IgD-negative memory B cell (primary cell): ENCODE data around the gene IQSEC1. TPM values are rescaled to one million over a fixed set of nuclear protein-coding genes. Genes with fewer than 3 reads are reported as not detected.

ENCODE experiments used
- H3K27ac Mint-ChIP-seq, 3 donors: one replicate each; pipeline ENCODE4 v1.8.0; 2020 to 2022; ENCODE audit warnings: mild to moderate bottlenecking in 3 of 3, mixed read lengths in 3 of 3, moderate library complexity in 1 of 3
- H3K27me3 Mint-ChIP-seq: one replicate; pipeline ENCODE4 v1.8.0; 2021; ENCODE audit warnings: mixed read lengths
- H3K36me3 Mint-ChIP-seq: one replicate; pipeline ENCODE4 v1.8.0; 2020; ENCODE audit warnings: mild to moderate bottlenecking, mixed read lengths
- H3K4me1 Mint-ChIP-seq, 3 donors: one replicate each; pipeline ENCODE4 v1.8.0; 2020 to 2022; ENCODE audit warnings: mixed read lengths in 3 of 3, mild to moderate bottlenecking in 1 of 3
- H3K4me3 Mint-ChIP-seq, 4 donors: one replicate each; pipeline ENCODE4 v1.8.0; 2020 to 2022; ENCODE audit warnings: mild to moderate bottlenecking in 4 of 4, mixed read lengths in 4 of 4, moderate library complexity in 3 of 4
- H3K9me3 Mint-ChIP-seq, 3 donors: one replicate each; pipeline ENCODE4 v1.8.0; 2020 to 2021; ENCODE audit warnings: mixed read lengths in 3 of 3, mild to moderate bottlenecking in 1 of 3
- polyA plus RNA-seq: library from polyadenylated mRNA; unstranded; fragments of 300-500 nt; fragmentation: Illumina TruSeq; gene quantifications from one replicate; pipeline ENCODE4 v1.2.3, GENCODE V29; 2021

IQSEC1 gene
- polyA plus RNA-seq, 1 donor from 2014 or later, result 52.5 TPM

DNA sequence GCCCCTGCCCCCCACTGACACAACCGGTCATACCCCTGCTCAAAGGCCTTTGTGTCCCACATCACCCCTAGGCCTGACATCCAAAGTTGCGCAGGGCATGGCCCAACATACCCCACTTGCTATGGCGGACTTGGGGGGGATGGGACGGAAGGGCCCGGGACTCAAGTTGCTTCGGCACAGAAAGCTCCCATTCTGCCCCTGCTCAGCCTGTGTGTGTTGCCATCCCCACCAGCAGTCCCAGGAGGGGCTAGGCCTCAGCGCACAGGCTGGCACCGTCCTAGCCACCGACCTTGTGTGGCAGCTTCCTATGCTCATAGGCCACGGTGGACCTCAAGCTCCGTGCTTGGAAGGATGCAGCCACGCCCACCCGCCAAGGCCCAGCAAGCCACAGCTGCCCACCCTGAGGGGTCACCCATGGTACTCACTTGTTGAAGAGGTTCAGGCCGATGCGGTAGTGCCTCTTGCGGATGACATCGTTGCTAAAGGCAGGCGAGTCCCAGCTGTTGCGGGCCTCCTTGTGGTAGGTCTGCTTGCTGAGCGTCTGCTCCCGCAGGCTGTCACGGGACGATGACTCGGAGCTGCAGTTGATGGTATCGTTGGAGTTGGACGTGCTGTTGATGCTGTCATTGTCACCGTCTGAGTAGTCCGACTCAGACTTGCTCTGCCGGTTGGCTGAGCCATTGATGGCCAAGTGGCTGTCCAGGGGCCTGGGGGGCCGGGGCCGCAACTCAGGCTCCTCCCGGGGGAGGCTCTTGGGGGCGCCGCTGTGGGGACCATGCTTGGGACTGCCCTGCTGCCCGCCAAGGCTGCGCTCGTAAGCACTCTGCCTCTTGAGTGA lies 138.0 kb downstream of the IQSEC1 start:
- peak overlapping the region in 1 of 3 donors; percentile 59 for H3K27ac Mint-ChIP-seq
- H3K4me1 Mint-ChIP-seq, result peaks cover 1 to 3% (median 2%) of the 10 kb centered on the region in 3 donors
- H3K27me3 Mint-ChIP-seq, result no peaks in the 10 kb centered on the region
- H3K36me3 Mint-ChIP-seq, result no peaks in the 10 kb centered on the region
- no peak overlapping the region for H3K4me3 Mint-ChIP-seq
- H3K9me3 Mint-ChIP-seq, result no peaks in the 10 kb centered on the region

DNA sequence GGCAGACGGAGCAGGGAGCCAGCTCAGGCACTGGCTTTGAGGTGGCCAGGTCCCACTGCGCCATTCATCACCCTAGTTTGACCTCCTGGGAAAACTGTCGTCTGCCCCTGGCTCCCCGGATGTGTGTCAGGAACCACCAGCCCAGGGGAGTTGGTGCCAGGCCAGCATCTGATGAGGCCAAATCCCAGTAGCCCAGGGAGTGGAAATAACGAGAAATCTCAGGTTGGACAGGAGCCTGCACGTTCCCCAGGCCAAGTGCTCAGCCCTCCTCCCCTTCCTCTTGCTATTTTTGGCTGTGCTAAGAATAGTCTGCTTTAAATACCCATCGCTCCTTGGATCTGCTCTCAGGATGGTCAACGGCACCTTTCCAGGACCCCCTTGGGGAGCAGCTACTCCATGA lies 138.8 kb downstream of the IQSEC1 start:
- no peaks in the 10 kb centered on the region for H3K9me3 Mint-ChIP-seq
- no peak overlapping the region for H3K4me3 Mint-ChIP-seq

DNA sequence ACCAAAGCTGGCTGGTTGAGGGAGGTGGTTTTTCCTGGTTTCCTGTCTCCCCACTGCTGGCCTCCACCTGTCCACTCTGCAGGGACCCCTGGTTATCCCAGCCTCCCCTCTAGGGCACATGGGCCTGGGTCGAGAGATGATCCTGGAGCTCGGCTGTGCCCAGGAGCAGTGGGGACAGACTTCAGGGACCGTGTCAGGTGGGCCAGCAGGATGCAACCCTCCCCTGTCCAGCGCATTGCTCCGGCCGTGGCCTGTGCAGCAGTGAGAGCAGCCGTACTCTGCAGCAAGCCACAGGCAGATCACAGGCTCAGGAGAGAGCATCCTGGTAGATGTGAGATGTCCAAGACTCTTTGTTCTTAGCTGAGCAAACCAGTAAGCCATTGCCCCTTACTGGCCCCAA lies 139.3 kb downstream of the IQSEC1 start:
- no peak overlapping the region for H3K27ac Mint-ChIP-seq
- H3K4me3 Mint-ChIP-seq, result no peak overlapping the region
- peaks cover 2% of the 10 kb centered on the region for H3K36me3 Mint-ChIP-seq
- H3K4me1 Mint-ChIP-seq, result peaks cover 3 to 14% (median 6%) of the 10 kb centered on the region in 3 donors
- H3K27me3 Mint-ChIP-seq, result no peaks in the 10 kb centered on the region
- H3K9me3 Mint-ChIP-seq, result no peaks in the 10 kb centered on the region

More for the DNA sequence above, 138.8 kb downstream of the IQSEC1 start:
- Mint-ChIP-seq H3K36me3 (peaks cover 2% of the 10 kb centered on the region), H3K27me3 (no peaks in the 10 kb centered on the region), H3K27ac (peak overlapping the region in 1 of 3 donors; percentile 59), H3K4me1 (peaks cover under 1 to 9% (median 5%) of the 10 kb centered on the region in 3 donors)

DNA sequence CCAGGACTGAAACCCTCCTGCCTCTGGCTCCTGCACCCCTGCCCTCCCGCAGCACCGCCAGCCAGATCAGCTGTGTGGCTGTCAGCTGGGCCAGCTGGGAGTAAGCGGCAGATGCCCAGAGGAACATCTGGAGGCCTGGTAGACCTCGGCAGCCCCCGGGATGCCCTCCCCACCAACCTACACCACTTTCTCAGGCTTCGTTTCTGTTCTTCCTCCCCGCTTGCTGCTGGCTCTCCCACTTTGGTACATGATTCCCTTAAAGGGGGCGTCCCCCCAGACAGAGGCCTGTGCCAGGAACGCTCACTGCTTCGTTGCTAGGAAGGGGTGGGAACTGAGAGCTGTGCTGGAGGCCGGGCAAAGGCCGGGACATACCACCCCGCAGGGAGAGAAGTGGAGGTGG lies 140.5 kb downstream of the IQSEC1 start:
- Mint-ChIP-seq H3K9me3 (no peaks in the 10 kb centered on the region), H3K4me3 (peak overlapping the region in 1 of 4 donors; percentile 9), H3K36me3 (peaks cover 2% of the 10 kb centered on the region), H3K27ac (no peak overlapping the region), H3K4me1 (peaks cover 8 to 16% (median 9%) of the 10 kb centered on the region in 3 donors), H3K27me3 (no peaks in the 10 kb centered on the region)

DNA sequence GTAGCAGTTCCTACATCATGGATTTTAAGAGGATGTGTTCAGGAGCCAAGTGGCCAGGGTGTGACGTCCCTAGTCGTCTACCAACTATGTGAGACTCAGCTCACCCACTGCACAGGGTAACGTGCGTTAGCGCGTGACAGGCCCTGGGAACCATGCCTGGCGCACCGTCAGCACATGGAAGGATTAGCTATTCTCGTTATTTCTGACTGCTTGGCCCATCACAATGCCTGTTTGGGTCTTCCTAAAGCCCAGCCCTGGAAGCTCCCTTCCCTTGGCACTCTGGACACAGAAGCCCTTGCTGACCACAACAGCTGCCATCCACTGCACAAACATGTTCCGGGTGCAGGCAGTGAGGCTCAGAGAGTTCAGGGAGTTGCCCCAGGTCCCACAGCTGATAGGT lies 140.9 kb downstream of the IQSEC1 start:
- peaks cover 2% of the 10 kb centered on the region for H3K36me3 Mint-ChIP-seq
- no peak overlapping the region for H3K4me3 Mint-ChIP-seq
- no peak overlapping the region for H3K27ac Mint-ChIP-seq
- peaks cover 11 to 16% (median 12%) of the 10 kb centered on the region in 3 donors for H3K4me1 Mint-ChIP-seq
- H3K27me3 Mint-ChIP-seq, result no peaks in the 10 kb centered on the region
- H3K9me3 Mint-ChIP-seq, result no peaks in the 10 kb centered on the region

DNA sequence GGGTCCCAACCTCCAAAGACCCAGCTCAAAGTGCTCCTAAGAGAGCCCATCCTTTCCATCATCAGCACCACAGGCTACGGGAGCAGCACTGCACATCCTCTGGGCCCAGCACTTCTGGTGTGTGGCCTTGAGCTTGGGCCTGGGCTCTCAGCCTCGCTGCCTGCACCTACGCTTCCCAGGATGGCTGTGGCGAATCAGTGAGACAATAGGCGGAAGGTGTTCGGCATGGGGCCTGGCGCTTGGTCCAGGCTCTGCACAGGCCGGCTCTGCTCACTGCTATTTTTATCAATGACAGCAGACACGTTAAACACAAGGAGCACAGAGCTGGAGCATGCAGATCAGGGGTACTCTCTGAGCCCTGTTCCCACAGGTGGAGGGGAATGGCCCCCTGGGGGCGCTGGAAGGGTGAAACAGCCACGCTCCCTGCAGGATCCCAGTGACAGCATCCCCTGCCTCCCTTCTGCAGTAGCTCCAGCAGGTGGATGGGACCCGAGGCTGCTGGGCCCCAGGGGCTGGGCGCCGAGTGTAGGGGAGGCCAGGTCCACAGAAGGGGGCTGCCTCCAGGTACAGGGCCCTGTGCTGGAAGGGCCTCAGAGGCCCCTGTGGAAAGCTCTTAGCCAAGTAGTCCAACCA lies 141.8 kb downstream of the IQSEC1 start:
- Mint-ChIP-seq H3K4me3 (no peak overlapping the region), H3K4me1 (peaks cover 14 to 16% (median 14%) of the 10 kb centered on the region in 3 donors), H3K36me3 (peaks cover 2% of the 10 kb centered on the region), H3K9me3 (no peaks in the 10 kb centered on the region), H3K27me3 (no peaks in the 10 kb centered on the region), H3K27ac (no peak overlapping the region)

DNA sequence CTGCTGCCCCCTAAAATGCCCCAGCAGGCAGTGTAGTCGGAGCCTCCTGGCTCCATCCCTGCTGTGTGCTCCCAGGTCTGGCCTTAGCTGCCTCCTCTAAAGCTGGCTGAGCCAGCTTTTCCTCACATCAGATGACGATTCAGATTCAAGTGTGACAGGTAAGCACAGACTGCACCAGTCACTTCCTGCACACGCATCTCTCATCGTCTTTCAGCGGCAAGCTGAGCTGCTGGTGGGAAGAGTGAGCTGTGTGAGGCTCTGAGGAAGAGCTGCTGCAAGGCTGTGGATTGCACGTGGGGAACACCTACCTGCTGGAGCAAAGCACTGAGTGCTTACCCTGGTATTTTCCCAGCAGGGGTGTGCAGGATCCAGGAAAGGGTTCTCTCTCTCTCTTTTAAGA lies 143.4 kb downstream of the IQSEC1 start:
- Mint-ChIP-seq H3K36me3 (peaks cover 2% of the 10 kb centered on the region), H3K4me1 (peaks cover 16 to 24% (median 23%) of the 10 kb centered on the region in 3 donors)

DNA sequence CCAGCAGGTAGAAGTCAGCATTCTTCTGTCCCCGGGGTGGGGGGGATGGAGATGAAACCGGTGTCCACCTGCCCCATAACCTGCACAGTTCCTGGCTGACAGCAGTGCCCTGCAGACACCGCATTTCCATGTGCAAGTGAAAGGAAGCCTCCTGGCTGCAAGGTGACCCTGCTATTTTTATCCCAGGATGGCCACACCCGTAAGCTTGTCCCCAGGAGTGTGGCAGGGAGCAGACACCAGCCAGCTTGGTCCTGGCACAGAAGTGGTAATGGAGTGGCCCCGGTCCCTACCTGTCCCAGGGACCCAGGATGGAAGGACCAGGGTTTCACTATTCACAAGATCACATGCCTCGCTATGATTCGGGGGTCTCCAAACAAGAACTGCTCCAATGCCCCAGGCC lies 146.6 kb downstream of the IQSEC1 start:
- Mint-ChIP-seq H3K27ac (peak overlapping the region in 2 of 3 donors; percentile 28 to 69), H3K27me3 (no peaks in the 10 kb centered on the region), H3K9me3 (no peaks in the 10 kb centered on the region), H3K36me3 (peaks cover 2% of the 10 kb centered on the region), H3K4me1 (peaks cover 19 to 32% (median 27%) of the 10 kb centered on the region in 3 donors), H3K4me3 (no peak overlapping the region)

More for the DNA sequence above, 143.4 kb downstream of the IQSEC1 start:
- no peaks in the 10 kb centered on the region for H3K9me3 Mint-ChIP-seq
- peak overlapping the region in 1 of 4 donors; percentile 40 for H3K4me3 Mint-ChIP-seq
- no peaks in the 10 kb centered on the region for H3K27me3 Mint-ChIP-seq
- peak overlapping the region in 1 of 3 donors; percentile 43 for H3K27ac Mint-ChIP-seq

DNA sequence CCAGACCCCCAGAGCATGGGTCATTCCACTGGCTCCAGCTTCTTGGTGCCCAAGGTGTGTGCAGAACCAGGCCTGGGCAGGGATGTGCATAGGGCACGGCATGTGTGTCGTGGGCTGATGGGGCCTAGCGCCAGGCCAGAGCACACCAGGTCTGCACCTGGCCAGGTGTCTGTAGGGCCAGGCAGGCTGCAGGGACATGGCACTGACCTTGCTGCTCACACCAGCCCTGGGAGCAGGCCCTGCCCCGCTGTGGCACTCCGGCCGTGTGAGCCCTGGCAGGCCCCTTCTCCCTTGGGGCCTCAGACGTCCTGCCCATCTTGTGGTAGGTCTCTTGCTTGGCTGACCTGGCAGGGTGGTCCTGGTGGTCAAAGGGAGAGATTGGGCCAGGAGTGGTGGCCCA lies 147.6 kb downstream of the IQSEC1 start:
- peaks cover 19 to 32% (median 27%) of the 10 kb centered on the region in 3 donors for H3K4me1 Mint-ChIP-seq
- peaks cover 2% of the 10 kb centered on the region for H3K36me3 Mint-ChIP-seq
- H3K27ac Mint-ChIP-seq, result peak overlapping the region in 2 of 3 donors; percentile 34 to 67
- H3K27me3 Mint-ChIP-seq, result no peaks in the 10 kb centered on the region
- H3K4me3 Mint-ChIP-seq, result no peak overlapping the region
- H3K9me3 Mint-ChIP-seq, result no peaks in the 10 kb centered on the region

DNA sequence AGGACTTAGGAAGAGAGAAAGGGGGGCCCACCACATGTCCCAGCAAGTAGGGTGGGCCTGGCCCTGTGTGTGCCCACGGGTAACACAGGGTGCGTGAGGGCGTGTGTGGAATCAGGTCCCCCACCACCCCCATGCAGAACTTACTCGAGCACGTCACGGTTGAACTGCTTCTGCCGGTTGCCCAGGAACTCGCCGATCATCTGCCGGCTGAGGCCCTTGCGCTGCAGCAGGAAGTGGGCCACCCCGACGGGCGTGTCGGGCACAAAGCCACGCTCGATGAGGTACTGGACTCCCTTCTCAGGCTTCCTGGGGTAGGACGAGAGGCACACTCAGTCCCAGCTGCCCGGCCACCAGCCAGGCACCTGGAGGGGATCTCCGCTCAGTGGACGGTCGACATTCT lies 148.8 kb downstream of the IQSEC1 start:
- Mint-ChIP-seq H3K9me3 (no peaks in the 10 kb centered on the region), H3K4me3 (peak overlapping the region in 1 of 4 donors; percentile 22), H3K36me3 (no peaks in the 10 kb centered on the region), H3K4me1 (peaks cover 10 to 32% (median 24%) of the 10 kb centered on the region in 3 donors), H3K27me3 (no peaks in the 10 kb centered on the region), H3K27ac (peak overlapping the region; percentile 34 to 93 (median 64))

DNA sequence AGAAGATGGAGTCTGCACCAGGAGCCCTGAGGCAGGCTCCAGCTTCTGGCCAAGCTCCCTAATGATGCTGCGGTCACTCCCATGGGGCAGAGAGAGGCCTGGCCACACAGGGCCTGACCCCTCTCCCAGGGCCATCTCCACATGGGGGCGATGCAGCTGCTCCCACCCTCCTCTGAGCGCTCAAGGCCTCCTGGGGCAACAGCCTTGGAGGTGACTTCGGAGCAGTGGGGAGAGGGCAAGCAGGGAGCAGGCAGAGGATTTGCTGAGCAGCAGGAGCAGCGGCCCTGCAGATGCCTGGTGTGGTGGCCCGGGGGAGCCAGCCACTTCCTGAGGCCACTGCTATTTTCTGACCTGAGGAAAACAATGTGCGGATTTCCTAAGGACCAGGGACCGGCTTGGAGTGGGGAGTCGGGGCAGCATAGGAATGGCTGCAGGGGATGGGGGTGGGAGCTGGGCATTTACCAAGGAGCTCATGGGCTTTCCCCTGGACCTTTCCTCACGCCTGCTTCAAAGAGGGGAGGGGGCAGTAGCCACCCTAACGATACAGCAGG lies 150.3 kb downstream of the IQSEC1 start:
- peak overlapping the region in 1 of 4 donors; percentile 27 for H3K4me3 Mint-ChIP-seq
- no peaks in the 10 kb centered on the region for H3K36me3 Mint-ChIP-seq
- H3K27ac Mint-ChIP-seq, result peak overlapping the region in 1 of 3 donors; percentile 39
- peaks cover 3 to 26% (median 19%) of the 10 kb centered on the region in 3 donors for H3K4me1 Mint-ChIP-seq
- H3K27me3 Mint-ChIP-seq, result no peaks in the 10 kb centered on the region
- H3K9me3 Mint-ChIP-seq, result no peaks in the 10 kb centered on the region

DNA sequence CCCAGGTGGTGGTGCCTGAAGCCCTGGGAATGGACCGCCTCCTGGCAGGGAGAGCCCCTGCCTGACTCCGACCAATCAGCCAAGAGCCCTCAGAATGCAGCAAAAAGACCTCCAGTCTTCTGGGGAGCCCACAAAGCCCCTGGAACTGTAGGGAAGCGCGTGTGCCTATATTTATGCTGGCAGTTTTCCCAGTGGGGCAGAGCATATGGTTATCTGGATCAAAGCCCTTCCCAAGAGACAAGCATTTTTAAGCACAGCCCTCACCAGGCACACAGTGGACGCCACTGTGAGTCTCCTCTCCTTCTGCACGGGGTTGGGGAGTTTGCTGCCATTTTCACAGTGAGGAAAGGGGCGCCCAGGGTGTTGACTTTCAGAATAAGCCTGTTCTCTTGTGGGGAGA lies 150.9 kb downstream of the IQSEC1 start:
- Mint-ChIP-seq H3K9me3 (no peaks in the 10 kb centered on the region), H3K4me3 (peak overlapping the region in 1 of 4 donors; percentile 37), H3K27me3 (no peaks in the 10 kb centered on the region), H3K4me1 (peaks cover 3 to 21% (median 18%) of the 10 kb centered on the region in 3 donors), H3K27ac (peak overlapping the region in 1 of 3 donors; percentile 85), H3K36me3 (no peaks in the 10 kb centered on the region)

DNA sequence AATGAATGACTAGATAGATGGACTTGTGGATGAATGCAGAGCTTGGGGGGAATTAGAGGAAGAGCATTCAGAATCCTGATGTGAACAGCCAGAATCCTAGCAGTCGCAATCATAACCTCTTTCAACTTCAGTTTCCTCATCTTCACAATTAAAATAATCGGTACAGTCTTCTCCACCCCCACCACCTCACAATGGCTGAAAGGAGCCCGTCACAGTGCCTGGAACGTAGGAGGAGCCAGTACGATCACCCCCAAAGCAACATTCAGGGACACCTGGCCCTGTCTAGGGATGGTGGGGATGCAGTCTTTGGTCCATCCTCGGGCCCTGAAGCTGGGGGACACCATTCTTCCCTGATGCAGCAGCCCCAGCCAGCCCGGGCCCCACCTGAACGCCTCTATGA lies 151.5 kb downstream of the IQSEC1 start:
- H3K36me3 Mint-ChIP-seq, result no peaks in the 10 kb centered on the region
- H3K27ac Mint-ChIP-seq, result peak overlapping the region in 1 of 3 donors; percentile 85
- no peaks in the 10 kb centered on the region for H3K9me3 Mint-ChIP-seq
- no peaks in the 10 kb centered on the region for H3K27me3 Mint-ChIP-seq
- H3K4me1 Mint-ChIP-seq, result peaks cover 3 to 21% (median 18%) of the 10 kb centered on the region in 3 donors
- peak overlapping the region in 2 of 4 donors; percentile 28 to 37 for H3K4me3 Mint-ChIP-seq

DNA sequence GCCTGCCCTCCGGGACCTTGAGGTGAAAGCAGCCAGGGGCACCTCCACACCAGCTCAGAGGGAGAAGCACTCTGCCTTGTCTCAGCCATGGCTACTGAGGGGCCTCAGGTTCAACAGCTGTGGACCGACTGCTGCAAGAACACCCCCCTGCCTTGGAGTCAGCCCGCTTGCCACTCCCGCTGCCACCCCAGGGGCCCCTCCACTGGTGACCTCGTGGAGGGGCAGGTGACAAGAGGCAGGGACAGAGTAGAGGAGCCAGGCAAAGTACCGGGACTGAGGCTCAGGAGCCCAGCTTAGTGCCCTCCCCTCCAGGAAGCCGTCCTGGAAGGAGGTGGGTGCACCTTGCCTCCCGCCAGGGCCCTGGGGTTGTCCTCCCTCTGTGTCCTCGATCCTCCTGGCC lies 152.3 kb downstream of the IQSEC1 start:
- peaks cover 3 to 21% (median 20%) of the 10 kb centered on the region in 3 donors for H3K4me1 Mint-ChIP-seq
- no peaks in the 10 kb centered on the region for H3K27me3 Mint-ChIP-seq
- H3K27ac Mint-ChIP-seq, result peak overlapping the region in 1 of 3 donors; percentile 85
- H3K9me3 Mint-ChIP-seq, result no peaks in the 10 kb centered on the region
- no peak overlapping the region for H3K4me3 Mint-ChIP-seq
- no peaks in the 10 kb centered on the region for H3K36me3 Mint-ChIP-seq

DNA sequence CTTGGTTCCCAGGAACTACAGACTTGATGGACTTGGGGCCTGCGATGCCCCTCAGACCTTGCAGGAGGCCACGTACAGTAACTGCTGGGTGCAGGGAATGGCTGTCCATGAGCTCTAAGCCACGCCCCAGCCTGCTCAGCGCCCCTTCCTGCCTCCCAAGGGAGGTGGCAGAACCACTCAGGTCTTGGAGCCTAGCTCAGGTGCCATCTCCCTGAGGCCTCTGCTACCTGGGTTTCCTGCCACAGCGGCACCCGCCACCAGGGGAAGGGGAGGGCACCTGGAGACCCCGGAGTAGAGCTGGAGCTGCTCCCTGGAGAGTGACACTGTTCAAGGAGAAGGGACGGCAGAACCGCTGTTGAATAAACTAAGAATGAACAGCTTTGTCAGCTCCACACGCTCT lies 154.0 kb downstream of the IQSEC1 start:
- no peaks in the 10 kb centered on the region for H3K27me3 Mint-ChIP-seq
- H3K36me3 Mint-ChIP-seq, result no peaks in the 10 kb centered on the region
- H3K27ac Mint-ChIP-seq, result no peak overlapping the region
- no peak overlapping the region for H3K4me3 Mint-ChIP-seq
- H3K4me1 Mint-ChIP-seq, result peaks cover 3 to 9% (median 5%) of the 10 kb centered on the region in 3 donors
- no peaks in the 10 kb centered on the region for H3K9me3 Mint-ChIP-seq
